LNCaP clone FGC (cell line): ENCODE measurements around the gene BCOR.

ENCODE experiments used
- DNase-seq: peaks from one replicate; pipeline ENCODE4 v3.0.0-alpha.2; 2011; ENCODE audit warnings: low read depth
- H3K4me3 ChIP-seq: 2 replicates; pipeline ENCODE4 v1.5.1; 2011; ENCODE audit warnings: mild to moderate bottlenecking, low read depth, low read length, control low read depth
- TF ChIP-seq, protein P1 (sequence below): IDR thresholded peaks from 2 replicates; pipeline ENCODE4 v1.5.1; 2012; ENCODE audit warnings: mild to moderate bottlenecking; ENCODE audit not compliant: control insufficient read depth, insufficient read depth; ENCODE audit errors: extremely low read depth

The BCOR gene

GRCh38 chrX:40009462-40009851 is 88.3 kb downstream of the BCOR start:
- no peak overlapping the region for H3K4me3 ChIP-seq
- TF ChIP-seq, protein P1, sequence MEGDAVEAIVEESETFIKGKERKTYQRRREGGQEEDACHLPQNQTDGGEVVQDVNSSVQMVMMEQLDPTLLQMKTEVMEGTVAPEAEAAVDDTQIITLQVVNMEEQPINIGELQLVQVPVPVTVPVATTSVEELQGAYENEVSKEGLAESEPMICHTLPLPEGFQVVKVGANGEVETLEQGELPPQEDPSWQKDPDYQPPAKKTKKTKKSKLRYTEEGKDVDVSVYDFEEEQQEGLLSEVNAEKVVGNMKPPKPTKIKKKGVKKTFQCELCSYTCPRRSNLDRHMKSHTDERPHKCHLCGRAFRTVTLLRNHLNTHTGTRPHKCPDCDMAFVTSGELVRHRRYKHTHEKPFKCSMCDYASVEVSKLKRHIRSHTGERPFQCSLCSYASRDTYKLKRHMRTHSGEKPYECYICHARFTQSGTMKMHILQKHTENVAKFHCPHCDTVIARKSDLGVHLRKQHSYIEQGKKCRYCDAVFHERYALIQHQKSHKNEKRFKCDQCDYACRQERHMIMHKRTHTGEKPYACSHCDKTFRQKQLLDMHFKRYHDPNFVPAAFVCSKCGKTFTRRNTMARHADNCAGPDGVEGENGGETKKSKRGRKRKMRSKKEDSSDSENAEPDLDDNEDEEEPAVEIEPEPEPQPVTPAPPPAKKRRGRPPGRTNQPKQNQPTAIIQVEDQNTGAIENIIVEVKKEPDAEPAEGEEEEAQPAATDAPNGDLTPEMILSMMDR = no peak
- no peak for DNase-seq

DNA sequence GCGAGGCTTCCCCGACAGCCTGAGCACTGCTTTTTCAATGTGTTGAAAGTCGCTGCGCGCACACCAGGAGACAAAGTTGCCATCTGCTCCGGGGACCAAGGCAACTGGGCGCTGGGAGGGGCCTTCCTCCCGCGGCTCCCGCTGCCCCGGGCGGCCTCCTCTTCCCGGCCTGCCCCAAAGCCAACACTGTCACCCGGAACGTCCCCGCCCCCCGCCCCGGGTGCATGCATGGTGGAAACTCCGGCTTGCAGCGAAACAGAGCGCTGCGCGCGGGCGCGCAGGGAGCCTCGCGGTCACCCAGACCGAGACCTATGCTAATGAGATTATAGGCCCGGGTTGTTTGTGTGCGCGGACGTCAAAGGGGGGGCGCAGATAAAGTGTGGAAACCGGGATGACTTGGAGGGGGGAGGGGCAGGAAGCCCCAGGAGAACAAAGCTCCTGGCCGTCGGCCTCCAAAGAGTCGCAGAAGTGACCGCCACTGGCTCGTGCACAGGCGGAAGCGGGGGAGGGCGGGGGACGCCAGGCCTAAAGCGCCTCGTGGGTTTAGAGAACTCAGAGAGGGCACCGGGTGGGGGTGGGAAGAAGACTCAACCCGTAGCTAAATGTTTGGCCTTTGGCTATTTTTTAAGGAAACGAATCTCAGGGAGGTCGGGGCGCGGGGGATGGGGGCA is 88.8 kb downstream of the BCOR start:
- no peak overlapping the region for H3K4me3 ChIP-seq
- TF ChIP-seq, protein P1 = no peak
- no peak for DNase-seq

DNA sequence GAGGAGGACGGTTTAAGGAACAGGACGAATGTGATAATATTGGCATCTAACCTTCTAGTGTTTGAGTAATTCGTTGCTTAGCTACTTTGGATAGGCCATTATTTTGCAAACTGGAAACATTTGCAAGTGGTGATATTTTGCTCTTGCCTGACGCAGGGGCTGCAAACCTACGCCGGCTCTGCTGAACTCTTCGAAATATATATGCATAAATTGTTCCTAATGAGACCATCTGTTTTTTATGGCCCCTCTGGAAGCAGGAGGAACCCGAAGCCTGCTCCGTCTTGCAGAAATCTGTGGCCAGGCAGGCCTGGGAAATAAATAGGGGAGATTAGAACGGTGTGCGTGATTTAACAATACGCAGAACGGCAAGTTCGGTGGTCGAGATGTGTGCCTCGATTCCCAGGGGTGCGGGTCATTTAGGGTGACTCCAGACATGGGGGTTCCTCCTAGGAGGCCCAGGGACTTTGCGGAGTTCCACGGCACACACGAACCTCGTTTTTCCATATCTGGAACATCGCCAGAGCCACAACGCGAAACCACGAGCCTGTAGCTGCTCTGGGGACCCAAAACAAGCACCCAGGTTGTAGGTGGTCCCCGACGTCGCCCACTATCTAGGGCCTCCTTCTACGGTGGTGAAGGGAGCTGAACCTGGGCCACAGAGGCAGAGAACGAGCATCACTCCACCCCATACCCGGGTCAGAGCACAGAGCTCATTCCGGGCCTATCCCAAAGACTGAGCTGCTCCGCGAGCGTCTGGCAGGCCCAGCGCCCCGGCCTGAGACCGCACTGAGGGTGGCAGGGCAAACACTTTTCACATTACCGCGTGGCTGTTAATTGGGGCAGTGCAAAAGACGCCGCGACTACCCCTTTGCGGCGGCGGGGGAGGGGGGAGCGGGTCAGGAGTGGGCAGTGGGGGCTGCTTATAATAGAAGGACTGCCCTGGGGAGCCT is 89.7 kb downstream of the BCOR start:
- TF ChIP-seq, protein P1 = no peak
- no peak for DNase-seq
- H3K4me3 ChIP-seq = no peak overlapping the region

DNA sequence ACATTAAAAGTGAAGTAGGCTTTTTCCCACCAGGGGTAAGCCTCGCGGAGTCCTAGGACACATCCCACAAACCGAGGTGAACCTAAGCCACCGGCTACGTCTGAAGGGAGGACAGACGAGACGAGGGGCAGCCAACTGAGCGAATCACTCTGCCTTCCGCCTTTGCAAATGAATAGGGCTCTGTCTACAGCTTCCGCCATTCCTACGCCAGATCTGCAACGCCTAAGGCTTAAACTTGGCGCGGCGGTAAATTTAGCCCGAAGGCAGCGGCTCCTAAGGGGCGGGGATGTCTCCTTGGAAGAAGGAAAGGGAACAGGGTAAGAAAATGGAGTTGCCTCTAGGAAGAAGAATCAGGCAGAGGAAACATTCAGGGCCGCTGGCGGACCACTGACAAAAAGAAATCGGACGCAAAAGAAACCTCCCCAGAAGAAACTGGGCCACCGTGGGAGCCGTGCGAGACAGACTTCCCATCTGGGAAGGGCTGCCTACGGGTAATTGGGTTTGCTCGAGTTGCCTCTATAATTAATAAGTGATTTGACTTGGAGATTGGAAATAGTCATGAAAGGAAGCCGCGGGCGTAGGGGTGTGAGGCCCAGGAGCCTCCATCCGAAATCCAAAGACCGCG is 90.5 kb downstream of the BCOR start:
- DNase-seq = no peak
- TF ChIP-seq, protein P1 = no peak
- H3K4me3 ChIP-seq = no peak overlapping the region

- DNase-seq = no peak
- no peak overlapping the region for H3K4me3 ChIP-seq
- TF ChIP-seq, protein P1 = no peak
Measured at GRCh38 chrX:40006106-40007017, 91.4 kb downstream of the BCOR start.
